8988T (cell line): ENCODE data around the gene P4HA1.
A peak's percentile ranks its signal among the peaks of the same experiment; 100 is the strongest.
"Not testable (repeated sequence)": the region's sequence is repeated elsewhere in the genome, so short reads cannot be mapped to it uniquely, and the experiment has no call there.

Source experiments
- DNase-seq: peaks from one replicate; pipeline ENCODE4 v3.0.0; 2011

The P4HA1 gene

GRCh38 chr10:73096449-73097304 is at the start of gene P4HA1:
Gene P4HA1 (minus strand): TSS chr10:73096866. CDS start chr10:73074883, 21,983 bp downstream.
- DNase-seq, result peak; percentile 72

- no peak for DNase-seq
Observed at GRCh38 chr10:73141603-73142002, 44.9 kb upstream of the P4HA1 start.

- DNase-seq, result no peak
Observed at GRCh38 chr10:73139251-73139650, 42.6 kb upstream of the P4HA1 start.

- DNase-seq, result no peak
Observed at GRCh38 chr10:73136627-73137026, 40.0 kb upstream of the P4HA1 start.

- no peak for DNase-seq
Observed at GRCh38 chr10:73134727-73135126, 38.1 kb upstream of the P4HA1 start.

- no peak for DNase-seq
Observed at GRCh38 chr10:73131913-73132686, 35.4 kb upstream of the P4HA1 start.

- DNase-seq, result no peak
Observed at GRCh38 chr10:73131301-73131700, 34.6 kb upstream of the P4HA1 start.

GRCh38 chr10:73126343-73126742 is 29.7 kb upstream of the P4HA1 start:
- no peak for DNase-seq

- no peak for DNase-seq
Observed at GRCh38 chr10:73119952-73120351, 23.3 kb upstream of the P4HA1 start.

GRCh38 chr10:73119457-73119856 is 22.8 kb upstream of the P4HA1 start:
- DNase-seq, result no peak

- DNase-seq, result no peak
Observed at GRCh38 chr10:73117976-73118743, 21.5 kb upstream of the P4HA1 start.

GRCh38 chr10:73116017-73116416 is 19.4 kb upstream of the P4HA1 start:
- no peak for DNase-seq

GRCh38 chr10:73113551-73113950 is 16.9 kb upstream of the P4HA1 start:
- no peak for DNase-seq

- DNase-seq, result not testable (repeated sequence)
Observed at GRCh38 chr10:73112032-73112431, 15.4 kb upstream of the P4HA1 start.

GRCh38 chr10:73110345-73110849 is 13.7 kb upstream of the P4HA1 start, which contains the start of gene NUDT13:
Gene NUDT13 (plus strand): TSS chr10:73110455. CDS start chr10:73114366, 3,911 bp downstream.
- DNase-seq, result no peak

GRCh38 chr10:73109248-73109652 is 12.6 kb upstream of the P4HA1 start:
- DNase-seq, result not testable (repeated sequence)

GRCh38 chr10:73106301-73106700 is 9.6 kb upstream of the P4HA1 start:
- no peak for DNase-seq

GRCh38 chr10:73099141-73099540 is 2.5 kb upstream of the P4HA1 start:
- DNase-seq, result no peak

- DNase-seq, result no peak
Observed at GRCh38 chr10:73097305-73097670, 622 bp upstream of the P4HA1 start.

GRCh38 chr10:73096041-73096448 is 621 bp downstream of the P4HA1 start:
- no peak for DNase-seq

GRCh38 chr10:73095481-73096021 is 1.1 kb downstream of the P4HA1 start:
- no peak for DNase-seq

GRCh38 chr10:73094986-73095480 is 1.6 kb downstream of the P4HA1 start:
- no peak for DNase-seq
